ENCODE measurements around the gene SRPX. TPM values are rescaled to one million over a fixed set of nuclear protein-coding genes. Genes with fewer than 3 reads are reported as not detected.

The SRPX gene
- total and polyA plus RNA-seq, 2 experiments from 2014 or later: 101 to 189 TPM

DNA sequence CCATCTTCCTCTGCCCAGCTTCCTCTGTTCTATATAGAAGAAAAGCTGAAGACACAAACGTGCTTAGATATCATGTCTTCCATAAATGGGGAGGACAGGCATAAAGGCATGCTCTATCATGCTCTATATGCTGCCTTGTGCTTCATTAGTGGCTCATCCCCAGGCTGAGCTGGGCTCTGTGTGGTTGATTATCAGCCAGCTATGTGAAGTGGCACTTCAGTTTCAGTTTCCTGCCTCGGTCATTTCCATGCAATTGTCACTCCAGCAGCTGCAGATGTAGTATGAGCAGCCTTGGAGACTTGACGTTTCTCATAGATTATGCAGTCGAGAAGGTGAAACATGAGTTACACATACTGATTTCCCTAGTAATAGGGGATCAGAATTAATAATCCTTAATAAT is 108.1 kb downstream of the SRPX start:
- Histone ChIP-seq H3K9me3 (ENCODE audit: low read depth) (no peaks in the 10 kb centered on the region), H3K27me3 (no peaks in the 10 kb centered on the region), H3K9me2 (replicated peaks; ENCODE audit: insufficient read depth) (no peaks in the 10 kb centered on the region), H3K79me2 (no peaks in the 10 kb centered on the region), H3K27ac (no peak overlapping the region), H2AFZ (no peak overlapping the region), H3K4me1 (ENCODE audit: insufficient read depth) (no peaks in the 10 kb centered on the region), H4K20me1 (ENCODE audit: insufficient read depth, poor library complexity, severe bottlenecking) (no peaks in the 10 kb centered on the region), H3K36me3 (replicated peaks; ENCODE audit: insufficient read depth, low read depth) (no peaks in the 10 kb centered on the region), H3K4me3 (no peak overlapping the region), H3K4me2 (no peak overlapping the region)
- 79% methylated on average over 4 of the region's 4 CpGs for WGBS (ENCODE audit: low lambda C conversion rate, missing lambda C conversion rate)
- TF ChIP-seq, protein P1, sequence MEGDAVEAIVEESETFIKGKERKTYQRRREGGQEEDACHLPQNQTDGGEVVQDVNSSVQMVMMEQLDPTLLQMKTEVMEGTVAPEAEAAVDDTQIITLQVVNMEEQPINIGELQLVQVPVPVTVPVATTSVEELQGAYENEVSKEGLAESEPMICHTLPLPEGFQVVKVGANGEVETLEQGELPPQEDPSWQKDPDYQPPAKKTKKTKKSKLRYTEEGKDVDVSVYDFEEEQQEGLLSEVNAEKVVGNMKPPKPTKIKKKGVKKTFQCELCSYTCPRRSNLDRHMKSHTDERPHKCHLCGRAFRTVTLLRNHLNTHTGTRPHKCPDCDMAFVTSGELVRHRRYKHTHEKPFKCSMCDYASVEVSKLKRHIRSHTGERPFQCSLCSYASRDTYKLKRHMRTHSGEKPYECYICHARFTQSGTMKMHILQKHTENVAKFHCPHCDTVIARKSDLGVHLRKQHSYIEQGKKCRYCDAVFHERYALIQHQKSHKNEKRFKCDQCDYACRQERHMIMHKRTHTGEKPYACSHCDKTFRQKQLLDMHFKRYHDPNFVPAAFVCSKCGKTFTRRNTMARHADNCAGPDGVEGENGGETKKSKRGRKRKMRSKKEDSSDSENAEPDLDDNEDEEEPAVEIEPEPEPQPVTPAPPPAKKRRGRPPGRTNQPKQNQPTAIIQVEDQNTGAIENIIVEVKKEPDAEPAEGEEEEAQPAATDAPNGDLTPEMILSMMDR (IDR thresholded peaks at IDR 0.05; ENCODE audit: poor library complexity): no peak
- TF ChIP-seq EZH2phosphoT487 (IDR thresholded peaks at IDR 0.05; ENCODE audit: low read depth, severe bottlenecking, unreplicated experiment) (no peak), EZH2 (IDR thresholded peaks at IDR 0.05; ENCODE audit: borderline replicate concordance) (no peak)
- DNase-seq (ENCODE audit: low spot score): no peak

- no peak for TF ChIP-seq EZH2 (IDR thresholded peaks at IDR 0.05; ENCODE audit: borderline replicate concordance)
- TF ChIP-seq, protein P1 (IDR thresholded peaks at IDR 0.05; ENCODE audit: poor library complexity): no peak
- TF ChIP-seq EZH2phosphoT487 (IDR thresholded peaks at IDR 0.05; ENCODE audit: low read depth, severe bottlenecking, unreplicated experiment): no peak
- H3K4me1 ChIP-seq (ENCODE audit: insufficient read depth): no peaks in the 10 kb centered on the region
- no peak for DNase-seq (ENCODE audit: low spot score)
- H3K4me3 ChIP-seq: no peak overlapping the region
- no peaks in the 10 kb centered on the region for H3K9me2 ChIP-seq (replicated peaks; ENCODE audit: insufficient read depth)
- no peak overlapping the region for H3K4me2 ChIP-seq
- whole genome bisulfite sequencing (ENCODE audit: low lambda C conversion rate, missing lambda C conversion rate): 80% methylated on average over 5 of the region's 5 CpGs
- no peaks in the 10 kb centered on the region for H3K79me2 ChIP-seq
- H4K20me1 ChIP-seq (ENCODE audit: insufficient read depth, poor library complexity, severe bottlenecking): no peaks in the 10 kb centered on the region
- no peaks in the 10 kb centered on the region for H3K27me3 ChIP-seq
- no peak overlapping the region for H2AFZ ChIP-seq
- no peaks in the 10 kb centered on the region for H3K36me3 ChIP-seq (replicated peaks; ENCODE audit: insufficient read depth, low read depth)
- no peak overlapping the region for H3K27ac ChIP-seq
- H3K9me3 ChIP-seq (ENCODE audit: low read depth): no peaks in the 10 kb centered on the region
These were observed 109.5 kb downstream of the SRPX start for GRCh38 chrX:38111196-38111595.

DNA sequence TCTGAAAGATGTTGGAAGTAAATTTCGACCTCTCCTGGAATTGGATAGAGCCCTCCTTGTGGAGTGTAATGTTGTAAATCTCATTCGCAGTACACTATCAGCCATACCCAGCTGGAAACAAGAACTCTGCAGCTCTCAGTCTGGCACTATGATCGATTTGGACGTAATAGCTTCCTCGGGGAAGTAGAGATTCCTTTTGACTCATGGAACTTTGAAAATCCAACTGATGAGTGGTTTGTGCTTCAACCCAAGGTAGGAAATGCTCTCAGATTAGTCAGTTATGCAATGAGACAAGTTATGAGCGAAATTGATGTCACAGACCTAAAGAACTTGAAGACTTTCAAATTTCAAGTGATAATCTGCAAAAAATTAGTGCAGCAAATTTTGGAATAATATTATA is 110.4 kb downstream of the SRPX start:
- TF ChIP-seq EZH2 (IDR thresholded peaks at IDR 0.05; ENCODE audit: borderline replicate concordance): no peak
- TF ChIP-seq, protein P1 (IDR thresholded peaks at IDR 0.05; ENCODE audit: poor library complexity): no peak
- TF ChIP-seq EZH2phosphoT487 (IDR thresholded peaks at IDR 0.05; ENCODE audit: low read depth, severe bottlenecking, unreplicated experiment): no peak
- Histone ChIP-seq H3K27ac (no peak overlapping the region), H3K9me3 (ENCODE audit: low read depth) (no peaks in the 10 kb centered on the region)

More for the DNA sequence above, 110.4 kb downstream of the SRPX start:
- Histone ChIP-seq H3K79me2 (no peaks in the 10 kb centered on the region), H3K4me2 (no peak overlapping the region), H4K20me1 (ENCODE audit: insufficient read depth, poor library complexity, severe bottlenecking) (no peaks in the 10 kb centered on the region), H3K27me3 (no peaks in the 10 kb centered on the region), H3K4me1 (ENCODE audit: insufficient read depth) (no peaks in the 10 kb centered on the region), H3K4me3 (no peak overlapping the region), H3K36me3 (replicated peaks; ENCODE audit: insufficient read depth, low read depth) (no peaks in the 10 kb centered on the region), H2AFZ (no peak overlapping the region), H3K9me2 (replicated peaks; ENCODE audit: insufficient read depth) (no peaks in the 10 kb centered on the region)
- WGBS (ENCODE audit: low lambda C conversion rate, missing lambda C conversion rate): 64% methylated on average over 6 of the region's 6 CpGs
- no peak for DNase-seq (ENCODE audit: low spot score)
